ENCODE measurements around the gene USF1.
"Not testable (repeated sequence)": the region's sequence is repeated elsewhere in the genome, so short reads cannot be mapped to it uniquely, and the experiment has no call there.

The USF1 gene

GRCh38 chr1:161077426-161077825, 31.6 kb upstream of the USF1 start:
- DNase-seq (ENCODE audit: low read depth), result no peak

- DNase-seq (ENCODE audit: low read depth), result no peak
Observed at GRCh38 chr1:161076410-161076809, 30.6 kb upstream of the USF1 start.

GRCh38 chr1:161074676-161075368, 29.0 kb upstream of the USF1 start:
- DNase-seq (ENCODE audit: low read depth), result no peak

DNA sequence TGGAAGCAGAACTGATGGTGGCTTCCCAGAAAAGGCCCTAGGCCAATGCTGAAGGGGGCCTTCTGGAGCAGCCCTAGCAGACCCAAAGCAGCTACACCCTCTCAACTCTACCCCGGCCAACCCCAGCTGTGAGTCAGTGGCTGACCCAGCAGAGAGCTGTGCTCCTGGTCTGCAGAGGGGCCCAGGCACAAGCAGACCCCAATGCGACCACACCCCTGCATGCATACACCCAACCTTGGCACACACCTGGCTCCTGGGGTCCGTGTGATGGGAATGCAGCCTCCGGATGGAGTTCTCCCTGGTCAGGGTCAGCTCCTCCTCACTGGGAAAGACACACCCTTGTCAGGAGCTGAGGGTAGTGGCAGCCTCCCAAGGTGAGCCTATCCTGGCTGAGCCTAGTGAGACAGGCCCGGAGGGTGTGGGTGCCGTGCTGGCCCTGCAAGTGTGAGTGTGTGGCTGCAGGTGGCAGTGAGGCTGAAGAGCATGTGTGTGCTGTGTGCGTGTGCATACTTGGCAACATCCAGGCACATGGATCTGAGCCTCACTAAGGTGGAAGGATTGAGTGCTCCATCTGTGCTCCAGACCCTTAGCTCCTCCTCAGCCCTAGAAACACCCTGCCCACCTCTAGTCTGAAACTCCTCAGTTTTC, 27.8 kb upstream of the USF1 start:
- DNase-seq (ENCODE audit: low read depth), result no peak

GRCh38 chr1:161072751-161073449, 27.1 kb upstream of the USF1 start:
- no peak for DNase-seq (ENCODE audit: low read depth)

DNA sequence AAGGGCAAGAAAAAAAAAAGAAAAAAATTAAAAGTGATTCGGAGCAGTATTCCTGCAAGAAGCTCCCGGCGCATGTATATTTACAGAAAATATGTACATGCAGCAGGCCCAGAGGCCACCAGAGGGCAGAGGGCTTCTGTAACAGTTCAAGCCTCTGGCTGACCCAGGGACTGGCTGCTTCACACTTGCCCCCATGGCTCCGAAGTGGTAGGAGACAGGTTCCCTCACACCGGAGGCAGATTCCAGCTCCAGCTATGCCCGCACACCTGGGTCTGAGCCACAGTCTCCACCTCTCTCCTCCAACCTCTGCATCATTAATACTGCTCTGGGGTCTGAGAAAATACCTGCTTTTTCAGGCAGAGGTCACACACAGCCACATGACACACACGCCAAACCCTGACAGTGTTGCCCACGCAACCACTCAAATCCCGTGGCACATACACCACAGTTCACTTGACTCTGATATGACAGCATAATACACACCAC, 26.2 kb upstream of the USF1 start:
- DNase-seq (ENCODE audit: low read depth), result peak; percentile 39

- DNase-seq (ENCODE audit: low read depth), result no peak
Observed at GRCh38 chr1:161070761-161071160, 25.0 kb upstream of the USF1 start.

DNA sequence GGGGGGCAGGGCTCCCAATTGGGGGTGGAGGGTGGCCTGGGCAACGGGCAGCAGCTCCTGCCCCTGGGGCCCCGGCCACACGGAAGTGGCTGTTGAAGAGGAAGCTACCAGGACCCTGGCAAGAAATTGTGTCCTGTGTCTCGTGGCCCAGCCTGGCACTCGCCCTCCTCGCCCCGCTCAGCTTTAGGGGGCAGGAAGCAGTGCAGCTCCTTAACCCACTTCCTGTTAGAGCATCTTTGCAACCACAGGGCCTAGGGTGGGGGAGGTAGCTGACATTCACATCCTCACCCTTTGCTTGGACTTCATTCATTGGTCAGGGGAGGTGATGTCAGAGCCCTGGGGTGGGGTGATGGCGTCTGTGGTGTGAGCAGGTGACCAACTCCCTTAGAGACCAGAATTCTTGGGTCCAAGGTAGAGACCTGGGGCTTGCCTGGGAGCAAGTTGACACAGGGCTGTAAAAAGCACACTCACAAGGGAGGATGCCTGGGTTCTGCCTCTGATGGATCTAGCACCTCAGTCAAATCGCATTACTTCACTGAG, 24.0 kb upstream of the USF1 start, which contains the start of gene ARHGAP30:
TSS of gene ARHGAP30 (minus strand) at position 161 of the 540 bp plus-strand sequence. CDS start 267 bp downstream, outside the sequence.
- DNase-seq (ENCODE audit: low read depth), result no peak

- DNase-seq (ENCODE audit: low read depth), result no peak
Observed at GRCh38 chr1:161069241-161069640, 23.5 kb upstream of the USF1 start.

DNA sequence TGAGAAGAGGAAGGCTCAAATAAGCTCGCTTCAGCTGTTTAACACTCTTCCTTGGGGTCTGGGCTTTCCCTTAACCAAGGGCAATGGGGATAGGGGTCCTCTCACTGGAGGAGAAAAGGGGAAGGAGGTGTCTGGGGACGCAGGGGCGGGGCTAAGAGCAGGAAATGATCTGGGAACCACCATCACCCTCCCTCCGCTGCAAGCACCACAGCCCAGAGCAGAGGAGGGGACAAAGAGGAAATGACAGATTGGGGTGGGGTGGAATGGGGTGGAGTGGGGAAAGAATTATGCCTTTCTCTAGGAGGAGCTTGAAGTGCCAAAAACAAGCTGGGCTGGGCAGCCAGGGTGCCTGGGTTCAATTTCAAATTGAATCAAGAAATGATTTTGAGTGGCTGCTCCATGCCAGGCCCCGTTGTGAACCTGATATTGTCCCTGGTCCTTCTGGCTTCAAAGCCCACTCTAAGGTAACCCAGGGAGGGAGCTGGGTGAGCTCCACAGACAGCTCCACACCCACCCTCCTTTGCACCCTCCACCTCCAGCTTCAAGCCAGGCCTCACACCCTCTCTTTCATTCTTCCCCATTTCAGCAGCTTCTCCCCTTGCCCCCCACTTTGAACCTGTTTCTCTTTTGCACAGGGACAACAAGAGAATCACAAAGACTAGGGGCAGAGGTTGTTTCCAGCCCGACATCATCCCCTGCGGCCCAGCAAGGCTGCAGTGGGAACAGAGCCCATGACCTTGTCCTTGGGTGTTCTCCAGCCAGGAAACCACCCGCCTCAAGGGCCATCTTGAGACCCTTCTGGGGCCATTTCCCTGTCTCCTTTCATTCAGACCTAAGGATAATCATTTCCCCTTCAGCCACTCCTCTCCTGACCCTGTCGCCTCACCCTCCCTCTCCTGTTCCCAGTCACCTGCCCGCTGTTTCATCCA, 22.8 kb upstream of the USF1 start:
- DNase-seq (ENCODE audit: low read depth), result no peak

- no peak for DNase-seq (ENCODE audit: low read depth)
Observed at GRCh38 chr1:161066694-161067093, 20.9 kb upstream of the USF1 start.

DNA sequence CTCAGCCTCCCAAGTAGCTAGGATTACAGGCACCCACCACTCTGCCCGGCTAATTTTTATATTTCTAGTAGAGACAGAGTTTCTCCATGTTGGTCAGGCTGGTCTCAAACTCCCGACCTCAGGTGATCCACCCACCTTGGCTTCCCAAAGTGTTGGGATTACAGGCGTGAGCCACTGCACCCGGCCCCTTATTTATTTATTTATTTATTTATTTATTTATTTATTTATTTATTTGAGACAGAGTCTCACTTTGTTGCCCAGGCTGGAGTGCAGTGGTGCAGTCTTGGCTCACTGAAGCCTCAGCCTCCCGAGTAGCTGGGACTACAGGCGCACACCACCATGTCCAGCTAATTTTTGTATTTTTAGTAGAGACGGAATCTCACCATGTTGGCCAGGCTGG, 19.9 kb upstream of the USF1 start:
- DNase-seq (ENCODE audit: low read depth), result not testable (repeated sequence)

GRCh38 chr1:161063936-161064335, 18.2 kb upstream of the USF1 start:
- DNase-seq (ENCODE audit: low read depth), result not testable (repeated sequence)

DNA sequence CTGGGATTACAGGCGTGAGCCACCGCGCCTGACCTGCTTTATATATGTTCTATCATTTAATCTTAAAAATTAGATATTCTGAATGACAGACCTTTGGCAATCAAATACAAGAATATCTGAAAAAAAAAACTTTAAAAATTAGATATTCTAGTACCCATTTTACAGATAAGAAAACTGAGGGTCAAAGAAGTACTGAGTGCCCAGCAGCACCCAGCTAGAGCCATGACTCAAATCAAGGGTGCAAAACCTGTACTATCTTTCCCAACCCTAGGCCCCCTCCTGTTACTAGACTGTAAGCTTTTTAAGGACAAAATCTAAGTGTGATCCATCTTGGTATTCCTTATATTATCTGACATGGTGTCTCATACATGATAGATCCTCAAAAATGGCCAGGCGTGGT, 15.6 kb upstream of the USF1 start:
- DNase-seq (ENCODE audit: low read depth), result no peak

DNA sequence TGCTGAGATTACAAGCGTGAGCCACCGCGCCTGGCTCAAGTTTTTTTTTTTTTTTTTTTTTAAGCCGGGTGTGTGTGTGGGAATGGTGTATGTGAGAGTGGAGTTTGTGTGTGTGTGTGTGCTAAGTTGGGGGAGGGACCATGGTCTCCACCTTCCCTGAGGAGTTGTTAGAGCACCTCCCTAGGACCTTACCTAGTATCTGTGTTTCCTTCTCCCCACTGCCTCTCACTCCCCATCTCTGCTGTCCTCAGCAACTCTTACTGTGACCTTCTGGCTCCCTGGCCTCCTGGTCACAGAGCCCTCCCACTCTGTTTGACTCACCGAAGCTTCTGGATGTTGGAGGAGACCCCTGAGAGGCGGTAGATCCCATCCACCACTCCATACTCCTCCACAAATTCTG, 13.5 kb upstream of the USF1 start:
- DNase-seq (ENCODE audit: low read depth), result no peak

DNA sequence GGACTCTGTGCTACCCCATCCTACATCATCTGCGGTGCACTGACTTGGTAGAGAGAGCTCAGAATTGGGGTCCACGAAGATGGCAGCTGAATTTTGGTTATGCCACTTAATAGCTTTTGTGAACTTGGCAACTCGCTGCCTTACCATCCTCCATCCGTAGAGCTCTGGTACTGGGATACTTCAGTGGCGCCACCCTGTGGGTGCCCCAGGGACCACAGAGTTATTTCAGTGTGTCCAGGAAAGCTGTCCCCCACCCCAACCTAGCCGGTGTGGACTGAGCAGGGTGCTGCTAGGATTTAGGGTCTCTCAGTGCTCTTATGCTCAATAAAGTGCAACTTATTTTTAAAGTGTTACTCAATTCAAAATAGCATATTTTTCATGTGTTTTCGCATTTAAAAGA, 9.0 kb upstream of the USF1 start:
- DNase-seq (ENCODE audit: low read depth), result no peak

DNA sequence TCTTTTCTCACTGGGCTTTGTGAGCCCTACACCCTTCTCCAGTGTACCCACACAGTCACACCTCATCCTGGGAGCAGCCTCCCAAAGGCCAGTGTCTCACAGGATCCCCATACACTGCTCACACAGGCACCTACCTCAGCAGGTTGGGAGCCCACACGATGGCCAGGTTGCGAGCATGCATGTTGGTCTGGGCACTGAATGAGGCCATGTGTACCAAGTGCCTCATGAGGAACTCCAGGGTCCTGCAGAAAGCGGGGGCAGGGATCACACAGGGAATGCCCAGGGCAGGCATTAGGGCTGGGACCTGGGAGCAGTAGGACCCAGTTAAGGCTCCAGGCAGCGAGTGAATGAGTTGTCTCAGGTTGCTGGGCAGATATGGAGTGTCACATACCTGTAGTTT, 8.5 kb upstream of the USF1 start:
- no peak for DNase-seq (ENCODE audit: low read depth)

- DNase-seq (ENCODE audit: low read depth), result no peak
Observed at GRCh38 chr1:161052899-161053298, 7.1 kb upstream of the USF1 start.

DNA sequence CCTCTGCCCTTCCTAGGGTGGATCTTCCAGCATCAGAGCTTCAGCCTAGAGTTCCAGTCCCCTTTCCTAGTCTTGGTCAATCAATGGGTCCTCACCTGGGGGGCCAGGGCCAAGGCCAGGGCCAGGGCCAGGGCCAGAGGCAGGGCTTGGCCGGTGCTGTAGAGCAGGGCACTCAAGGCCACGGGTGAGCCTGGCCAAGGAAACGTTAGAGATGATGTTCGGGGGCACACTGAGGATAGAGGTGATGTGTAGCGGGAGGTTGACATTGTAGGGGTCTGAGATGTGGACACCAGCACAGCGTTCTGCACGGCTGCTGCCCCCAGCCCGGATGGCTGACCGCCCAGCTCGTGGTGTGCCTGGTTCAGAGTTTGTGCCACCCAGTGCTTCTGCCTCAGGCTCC, 5.4 kb upstream of the USF1 start:
- no peak for DNase-seq (ENCODE audit: low read depth)

DNA sequence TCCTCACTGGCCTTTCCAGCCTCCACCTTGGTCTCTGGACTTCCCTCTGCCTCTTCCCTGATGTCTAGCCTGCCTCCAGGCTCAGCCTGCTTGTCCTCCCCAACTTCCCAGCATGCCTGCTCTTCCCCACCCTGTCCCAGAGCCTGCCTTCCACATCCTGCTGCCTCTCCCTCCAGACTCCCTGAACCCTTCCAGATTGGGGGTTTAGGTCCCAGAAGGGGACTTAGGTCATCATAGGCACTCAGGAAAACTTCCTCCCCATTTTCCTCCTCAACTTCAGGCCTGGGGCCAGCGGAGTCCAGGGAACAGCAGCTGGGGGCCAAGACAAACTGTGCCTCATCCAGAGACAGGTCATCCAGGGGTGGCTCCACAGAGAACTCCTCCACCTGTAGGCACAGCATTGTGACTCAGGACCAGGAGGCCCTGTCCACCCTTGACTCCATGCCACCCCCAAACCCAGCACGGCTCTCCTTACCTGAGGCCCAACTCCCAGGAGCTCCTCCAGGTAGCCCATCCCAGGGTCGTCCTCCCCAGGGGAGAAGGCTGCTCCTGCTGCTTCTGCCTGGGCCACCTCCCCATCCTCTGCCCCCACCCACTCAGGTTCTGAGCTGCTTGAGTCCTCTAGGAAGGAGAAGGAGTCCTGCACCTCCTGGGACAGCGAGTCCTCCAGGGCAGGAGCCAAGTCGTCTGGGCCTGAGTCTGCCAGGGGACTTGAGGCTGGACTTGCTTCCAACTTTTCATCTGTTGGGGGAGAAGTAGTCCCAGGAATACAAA, 3.4 kb upstream of the USF1 start:
- no peak for DNase-seq (ENCODE audit: low read depth)

Measured in iris pigment epithelial cell (primary cell).